Mesothelial cell of epicardium (in vitro differentiated cells): ENCODE results near the gene NOG. TPM values are rescaled to one million over a fixed set of nuclear protein-coding genes. Genes with fewer than 3 reads are reported as not detected.

Experiments used
- total RNA-seq: library from RNA; stranded (reverse); gene quantifications from 3 replicates; pipeline ENCODE4 v1.2.1, GENCODE V29; 2021

The NOG gene
- total RNA-seq, 1 donor from 2014 or later = 13.7 TPM

Other genes with a start within 250 kb of the NOG start
- 3.5 to 3.9 TPM (median 3.8 TPM) in 3 replicates for gene C17orf67, start 240.2 kb downstream of the NOG start, total RNA-seq
- 8.2 to 9.4 TPM (median 8.6 TPM) in 3 replicates for gene DGKE, start 240.5 kb downstream of the NOG start, total RNA-seq